Stimulated activated naive CD8-positive, alpha-beta T cell treated with anti-CD3 and anti-CD28 coated beads, Interleukin-15, amount 100 ng/mL, for 72 hours (primary cell): ENCODE results near the gene TMEM271.

ENCODE experiments used
- ATAC-seq: fragments of 150-1000 bp; cut with Tn5 transposase; 2 replicates; pipeline ENCODE4 v1.10.0; 2021; ENCODE audit warnings: mild to moderate bottlenecking, moderate library complexity
- DNase-seq, 2 donors: peaks; one replicate each; pipeline ENCODE4 v3.0.0; 2021 to 2022
- H3K27ac Mint-ChIP-seq, 2 donors: one replicate each; pipeline ENCODE4 v1.8.0; 2022; ENCODE audit warnings: mild to moderate bottlenecking in 2 of 2, mixed read lengths in 2 of 2, moderate library complexity in 2 of 2
- H3K27me3 Mint-ChIP-seq: one replicate; pipeline ENCODE4 v1.8.0; 2022; ENCODE audit warnings: mixed read lengths
- H3K4me1 Mint-ChIP-seq: one replicate; pipeline ENCODE4 v1.8.0; 2022; ENCODE audit warnings: mild to moderate bottlenecking, mixed read lengths
- H3K4me3 Mint-ChIP-seq, 2 donors: one replicate each; pipeline ENCODE4 v1.8.0; 2022; ENCODE audit warnings: mild to moderate bottlenecking in 2 of 2, mixed read lengths in 2 of 2, moderate library complexity in 1 of 2
- H3K9me3 Mint-ChIP-seq, 2 donors: one replicate each; pipeline ENCODE4 v1.8.0; 2022; ENCODE audit warnings: mixed read lengths in 2 of 2

Gene TMEM271

GRCh38 chr4:526971-527460 lies 49.1 kb downstream of the TMEM271 start:
- H3K27ac Mint-ChIP-seq = no peak overlapping the region
- DNase-seq (no peak), ATAC-seq (no peak)
- no peaks in the 10 kb centered on the region for H3K27me3 Mint-ChIP-seq
- no peaks in the 10 kb centered on the region for H3K4me1 Mint-ChIP-seq
- no peak overlapping the region for H3K4me3 Mint-ChIP-seq
- peaks cover 0 to under 1% of the 10 kb centered on the region in 2 donors for H3K9me3 Mint-ChIP-seq

DNA sequence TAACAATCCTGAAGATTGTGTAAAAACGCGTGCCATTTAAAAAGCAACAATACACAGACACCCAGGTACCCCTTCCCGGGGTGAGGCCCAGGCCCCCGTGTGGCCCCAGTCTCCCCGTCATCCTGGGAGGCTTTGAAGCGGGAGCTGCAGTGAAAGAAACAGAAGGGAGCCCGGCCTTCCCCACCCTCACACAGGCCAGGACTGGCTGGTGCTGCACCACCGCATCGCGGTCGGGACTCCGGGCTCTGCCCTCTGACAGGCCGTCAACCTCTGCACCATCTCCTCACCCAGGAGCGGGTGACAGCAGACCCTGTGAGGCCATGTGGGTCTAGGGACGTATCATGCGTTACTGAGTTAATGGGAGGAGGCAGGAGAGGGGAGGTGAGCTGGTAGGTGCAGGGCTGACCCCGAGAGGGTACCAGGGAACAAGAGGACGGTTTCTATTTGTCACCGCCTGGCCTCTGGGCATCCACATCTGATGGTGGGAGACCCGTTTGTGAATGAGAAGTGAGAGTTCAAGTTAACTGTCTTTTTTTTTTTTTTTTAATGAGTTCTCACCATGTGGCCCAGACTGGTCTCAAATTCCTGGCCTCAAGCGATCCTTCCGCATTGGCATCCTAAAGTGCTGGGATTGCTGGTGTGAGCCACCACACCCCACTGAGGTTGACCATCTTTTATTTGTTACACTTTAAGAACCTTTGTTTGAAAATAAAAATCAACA lies 49.7 kb downstream of the TMEM271 start:
- Mint-ChIP-seq H3K4me3 (no peak overlapping the region), H3K27ac (no peak overlapping the region), H3K27me3 (no peaks in the 10 kb centered on the region), H3K4me1 (no peaks in the 10 kb centered on the region), H3K9me3 (no peaks in the 10 kb centered on the region)
- no peak for DNase-seq
- ATAC-seq = no peak

DNA sequence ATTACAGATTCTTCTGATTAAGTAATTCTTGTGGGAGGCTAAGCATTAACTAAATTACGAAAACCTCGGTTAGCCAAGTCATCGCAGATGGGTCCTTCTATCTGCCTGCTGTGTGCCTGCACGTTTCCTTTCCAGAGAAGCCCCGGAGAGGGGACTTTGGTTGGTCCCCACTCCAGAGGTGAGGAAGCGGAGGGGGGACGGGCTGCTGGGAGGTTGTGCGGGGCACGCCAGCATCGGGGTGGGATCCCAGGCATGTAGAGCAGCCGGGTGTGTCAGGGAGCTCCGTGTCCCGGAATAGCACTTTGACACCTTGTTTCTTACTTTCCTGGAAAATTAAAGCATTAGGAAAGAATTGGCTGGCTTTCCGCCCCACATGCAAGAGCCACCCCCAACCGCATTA lies 50.4 kb downstream of the TMEM271 start:
- Mint-ChIP-seq H3K9me3 (no peaks in the 10 kb centered on the region), H3K4me3 (no peak overlapping the region), H3K4me1 (no peaks in the 10 kb centered on the region), H3K27me3 (no peaks in the 10 kb centered on the region), H3K27ac (peak overlapping the region in 1 of 2 donors; percentile 80)
- DNase-seq (no peak), ATAC-seq (no peak)

DNA sequence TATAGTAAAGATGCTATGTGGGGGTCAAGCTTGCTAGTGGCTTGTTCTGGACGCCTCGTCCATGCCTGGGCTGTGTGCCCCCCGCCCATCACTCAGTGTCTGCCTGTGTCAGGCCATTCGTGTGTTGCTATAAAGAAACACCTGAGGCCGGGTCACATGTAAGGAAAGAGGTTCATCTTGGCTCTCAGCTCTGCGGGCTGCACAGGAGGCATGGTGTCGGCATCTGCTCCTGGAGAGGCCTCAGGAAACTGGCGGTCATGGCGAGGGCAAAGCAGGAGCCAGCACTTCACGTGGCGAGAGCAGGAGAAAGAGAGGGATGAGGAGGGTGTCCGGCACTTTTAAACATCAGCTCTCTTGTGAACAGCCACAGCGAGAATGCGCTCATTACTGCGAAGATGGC lies 51.9 kb downstream of the TMEM271 start:
- Mint-ChIP-seq H3K27me3 (no peaks in the 10 kb centered on the region), H3K4me3 (no peak overlapping the region), H3K9me3 (no peaks in the 10 kb centered on the region), H3K4me1 (no peaks in the 10 kb centered on the region), H3K27ac (no peak overlapping the region)
- ATAC-seq (no peak), DNase-seq (no peak)
